NT2/D1 (cell line): ENCODE results near the gene MYOCOS.

ENCODE experiments used
- YY1 ChIP-seq: IDR thresholded peaks from 2 replicates; pipeline ENCODE4 v1.6.1; 2011; ENCODE audit not compliant: insufficient read length, insufficient read depth
- ZNF274 ChIP-seq: IDR thresholded peaks from 2 replicates; pipeline ENCODE4 v1.6.1; 2011; ENCODE audit warnings: mild to moderate bottlenecking, low read depth, low read length

DNA sequence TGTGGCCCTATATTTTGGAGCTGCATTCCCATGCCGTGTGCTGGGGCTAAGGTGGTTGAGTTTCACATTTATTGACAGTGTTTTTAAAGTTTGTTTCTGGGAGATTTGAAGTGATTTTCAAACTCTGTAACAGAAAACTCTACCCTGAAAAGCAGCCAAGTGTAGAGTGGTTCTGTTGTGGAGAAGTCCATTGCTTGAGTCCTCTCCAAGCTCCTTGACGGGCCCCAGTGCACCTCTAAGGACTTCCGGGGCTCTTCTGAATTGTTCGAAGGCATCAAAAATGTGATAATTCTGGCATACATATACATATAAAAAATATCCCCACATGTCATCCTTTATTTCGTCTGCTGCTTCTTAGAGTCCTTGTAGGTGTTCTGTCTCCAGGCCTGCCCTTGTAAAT is 5.0 kb downstream of the MYOCOS start:
- TF ChIP-seq ZNF274, result no peak
- no peak for TF ChIP-seq YY1
